OCI-M2 (cell line): ENCODE results near the gene PLD5.
"Not testable (repeated sequence)": the region's sequence is repeated elsewhere in the genome, so short reads cannot be mapped to it uniquely, and the experiment has no call there.

Experiments
- DNase-seq: peaks from one replicate; lab custom pipeline; 2025; ENCODE audit not compliant: unreplicated experiment; lab: John Stamatoyannopoulos, UW

PLD5 gene

DNA sequence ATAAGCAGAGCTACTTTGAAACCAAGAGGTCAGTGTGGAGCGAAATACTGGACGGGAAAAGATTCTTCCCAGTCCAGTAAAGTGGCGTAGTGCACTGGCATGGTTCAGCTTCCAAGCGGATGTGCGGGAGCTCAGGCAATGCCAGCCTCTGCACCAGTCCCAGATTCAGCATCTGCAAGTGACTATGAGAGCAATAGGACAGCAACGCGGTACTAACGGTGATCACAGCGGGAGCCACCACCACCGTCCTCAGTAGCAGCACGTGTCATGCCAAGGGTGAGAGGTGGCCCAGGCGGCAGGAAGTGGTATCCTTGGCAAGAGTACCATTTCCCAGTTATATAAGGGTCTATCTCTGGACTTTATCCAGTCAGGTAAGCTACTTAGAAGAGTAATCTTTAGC lies 17.8 kb downstream of the PLD5 start:
- DNase-seq = no peak

- DNase-seq = no peak
Measured at GRCh38 chr1:242489545-242489944, 35.0 kb downstream of the PLD5 start.

GRCh38 chr1:242477944-242478343 lies 46.6 kb downstream of the PLD5 start:
- DNase-seq = no peak

DNA sequence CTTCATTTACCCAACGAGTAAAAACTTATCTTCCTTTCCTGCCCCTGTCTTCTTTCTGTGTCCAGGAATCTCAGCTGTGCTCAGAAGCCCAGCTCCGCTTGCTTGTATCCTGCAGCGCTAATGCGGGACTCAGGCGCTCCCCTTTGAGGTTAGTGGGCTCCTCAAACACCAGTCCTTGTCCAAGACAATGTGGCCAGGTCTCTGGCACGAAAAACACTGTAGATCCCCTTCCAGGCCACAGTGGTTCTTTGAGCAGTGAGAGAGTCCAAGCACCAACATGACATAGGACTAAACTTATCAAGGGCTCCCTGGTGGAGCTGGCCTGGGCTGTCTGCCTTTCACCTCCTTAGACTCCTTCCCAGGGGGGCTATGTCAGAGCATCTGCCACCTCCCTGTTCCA lies 53.7 kb downstream of the PLD5 start:
- no peak for DNase-seq

GRCh38 chr1:242468784-242469183 lies 55.7 kb downstream of the PLD5 start:
- no peak for DNase-seq

- no peak for DNase-seq
Measured at GRCh38 chr1:242467556-242468145, 56.8 kb downstream of the PLD5 start.

GRCh38 chr1:242462867-242463266 lies 61.6 kb downstream of the PLD5 start:
- no peak for DNase-seq

DNA sequence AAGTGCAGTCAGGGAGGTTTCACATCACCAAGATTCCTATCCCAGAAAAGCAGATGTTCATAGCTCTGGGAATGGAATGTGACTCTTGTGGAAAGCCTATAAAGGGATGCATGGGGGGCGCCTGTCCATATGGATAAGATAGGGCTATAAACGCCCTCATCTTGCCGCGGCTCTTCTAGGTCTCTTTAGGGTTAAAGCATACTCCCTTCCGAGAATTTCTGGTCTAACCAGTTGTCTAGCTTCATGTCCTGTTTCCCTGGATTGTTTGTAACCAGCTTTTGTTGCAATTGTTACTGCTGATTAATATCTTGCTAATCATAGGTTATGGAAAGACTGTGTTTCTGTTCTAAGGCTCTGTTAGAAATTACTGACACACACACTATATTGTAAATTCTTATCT lies 64.8 kb downstream of the PLD5 start:
- not testable (repeated sequence) for DNase-seq

DNA sequence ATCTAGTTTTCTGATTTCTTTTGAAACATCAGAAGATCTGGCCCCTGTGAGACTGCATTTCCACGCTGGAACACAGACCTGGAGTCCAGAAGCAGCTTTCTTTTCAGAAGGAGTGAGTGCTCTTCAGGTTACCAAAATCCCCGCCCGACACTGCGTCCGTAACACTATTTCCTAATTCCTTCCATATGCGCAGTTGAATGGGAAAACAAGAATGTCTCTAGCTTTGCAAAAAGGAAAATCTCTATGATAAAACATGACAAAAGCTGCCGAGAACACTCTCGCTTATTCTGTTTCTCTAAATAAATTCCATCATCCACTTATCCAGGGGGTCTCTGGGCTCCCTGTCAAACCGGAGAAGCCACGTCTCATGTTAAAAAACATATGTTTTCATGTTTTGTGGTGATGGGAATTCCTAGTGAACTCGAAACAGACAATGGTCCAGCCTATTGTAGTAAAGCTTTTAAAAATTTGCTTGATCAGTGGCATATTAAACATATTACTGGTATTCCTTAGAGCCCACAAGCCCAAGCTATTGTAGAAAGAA lies 67.7 kb downstream of the PLD5 start:
- DNase-seq = no peak

DNA sequence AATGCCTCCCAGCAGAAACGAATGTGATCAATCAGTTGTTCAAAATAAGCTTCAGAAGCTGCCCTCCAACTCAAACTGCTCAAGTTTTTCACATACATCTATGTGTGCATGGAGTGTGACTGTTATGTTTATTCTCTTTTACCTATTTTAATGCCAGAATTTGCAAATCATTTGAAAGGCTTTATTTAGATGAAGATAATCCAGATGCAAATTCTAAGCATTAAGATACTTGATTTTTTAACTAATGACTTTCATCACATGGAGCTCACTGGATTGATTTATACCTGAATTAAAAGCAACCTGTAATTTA lies 69.5 kb downstream of the PLD5 start:
- no peak for DNase-seq

DNA sequence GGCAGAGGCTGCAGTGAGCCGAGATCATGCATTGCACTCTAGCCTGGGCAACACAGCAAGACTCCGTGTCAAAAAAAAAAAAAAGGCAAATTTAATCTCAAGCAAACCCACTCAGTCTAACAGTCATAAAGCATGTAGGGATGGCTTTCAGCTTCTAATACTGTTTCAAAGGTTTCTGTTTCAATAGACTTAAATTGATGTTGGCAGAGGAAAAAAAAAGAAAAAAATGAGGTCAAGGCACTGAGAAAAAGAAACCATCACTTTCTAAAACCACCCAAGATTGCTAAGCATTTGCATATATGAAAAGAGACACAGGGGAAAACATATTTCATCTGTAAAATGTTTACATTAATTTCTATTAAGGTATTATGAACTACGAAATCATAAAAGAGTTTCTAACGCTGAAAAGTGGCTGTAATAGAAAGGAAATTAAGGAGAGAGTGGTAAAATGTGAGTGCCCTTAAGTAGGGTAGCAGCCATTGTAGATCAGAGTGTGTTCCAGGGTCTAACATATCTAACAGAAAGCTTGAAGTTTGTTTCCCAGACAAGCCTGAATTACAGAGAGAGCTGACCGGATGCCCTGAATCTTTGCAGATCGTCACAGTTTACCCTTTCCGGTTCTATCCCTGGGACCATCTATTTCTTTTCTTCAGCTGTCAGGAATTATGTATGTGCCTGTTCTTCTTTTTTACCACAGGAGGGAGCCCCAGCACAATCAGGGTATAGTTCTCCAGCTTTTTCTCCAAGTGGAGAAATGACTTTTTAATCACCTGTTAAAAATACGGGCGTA lies 70.0 kb downstream of the PLD5 start:
- DNase-seq = no peak

DNA sequence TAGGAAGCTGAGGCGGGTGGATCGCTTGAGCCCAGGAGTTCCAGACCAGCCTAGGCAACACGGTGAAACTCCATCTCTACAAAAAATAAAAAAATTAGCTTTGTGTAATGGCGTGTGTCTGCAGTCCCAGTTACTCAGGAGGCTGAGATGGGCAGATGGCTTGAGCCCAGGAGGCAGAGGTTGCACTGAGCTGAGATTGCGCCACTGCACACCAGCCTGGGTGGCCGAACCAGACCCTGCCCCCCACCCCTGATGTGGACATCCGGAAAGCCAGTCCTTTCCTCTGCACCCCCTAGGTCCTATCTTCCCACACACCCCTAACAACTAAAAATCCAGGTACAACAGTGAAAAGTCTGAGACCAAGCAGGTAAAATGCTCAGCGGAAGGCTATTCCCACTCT lies 71.9 kb downstream of the PLD5 start:
- no peak for DNase-seq

DNA sequence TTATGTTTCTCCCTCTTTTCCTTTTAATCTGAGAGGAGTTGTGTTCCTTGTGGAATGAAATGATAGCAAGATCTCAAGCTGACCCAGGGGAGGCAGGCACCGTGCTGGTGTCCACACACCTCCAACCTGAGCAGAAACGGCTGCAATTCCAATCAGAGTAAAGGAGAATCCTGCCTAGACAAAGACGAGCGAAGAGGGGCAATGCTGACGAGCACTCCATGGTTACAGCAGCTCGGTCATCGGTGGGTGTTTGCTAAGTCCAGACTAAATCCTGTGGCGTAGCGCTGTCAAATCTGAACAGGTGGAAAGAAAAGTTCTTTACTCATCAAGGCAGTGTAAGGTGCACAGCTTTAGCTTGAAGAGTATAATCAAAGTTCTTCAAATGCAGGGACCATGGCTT lies 74.8 kb downstream of the PLD5 start:
- no peak for DNase-seq

- no peak for DNase-seq
Measured at GRCh38 chr1:242448910-242449645, 75.4 kb downstream of the PLD5 start.

DNA sequence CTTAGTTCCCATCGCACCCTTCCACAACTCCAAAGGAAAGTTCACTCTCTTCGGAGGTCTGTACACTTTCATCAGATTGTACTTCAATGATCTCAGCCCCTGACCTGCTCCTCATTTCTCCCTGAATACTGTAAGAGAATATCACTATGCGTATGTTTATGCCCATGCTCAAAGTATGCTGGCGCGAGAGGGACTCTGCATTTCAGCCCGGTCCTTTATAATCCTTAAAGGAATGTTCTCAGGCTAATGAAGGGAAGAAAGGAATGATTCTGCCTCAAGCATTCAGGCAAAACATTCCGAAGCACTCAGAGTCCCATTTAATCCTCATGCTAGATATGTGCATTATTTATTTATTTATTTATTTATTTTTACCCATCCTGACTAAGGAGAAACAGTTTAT lies 76.8 kb downstream of the PLD5 start:
- no peak for DNase-seq

DNA sequence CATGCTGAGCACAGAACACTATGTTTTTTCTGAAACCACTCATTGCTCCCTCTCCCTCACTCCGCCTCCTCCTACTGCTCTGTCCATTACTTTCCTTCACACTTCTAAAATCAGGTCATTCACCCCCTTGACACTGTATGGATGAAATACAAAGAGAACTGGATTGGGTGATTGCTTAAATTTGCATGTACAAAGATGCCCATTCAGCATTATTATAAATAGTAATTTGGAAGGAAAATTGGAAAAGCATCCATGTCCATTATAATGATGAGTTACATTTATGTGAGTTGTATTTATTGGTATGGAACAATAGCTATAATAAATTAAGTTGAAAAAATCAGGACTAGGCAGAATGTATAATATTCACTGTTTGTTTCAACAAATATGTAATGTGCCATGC lies 83.7 kb downstream of the PLD5 start:
- no peak for DNase-seq

DNA sequence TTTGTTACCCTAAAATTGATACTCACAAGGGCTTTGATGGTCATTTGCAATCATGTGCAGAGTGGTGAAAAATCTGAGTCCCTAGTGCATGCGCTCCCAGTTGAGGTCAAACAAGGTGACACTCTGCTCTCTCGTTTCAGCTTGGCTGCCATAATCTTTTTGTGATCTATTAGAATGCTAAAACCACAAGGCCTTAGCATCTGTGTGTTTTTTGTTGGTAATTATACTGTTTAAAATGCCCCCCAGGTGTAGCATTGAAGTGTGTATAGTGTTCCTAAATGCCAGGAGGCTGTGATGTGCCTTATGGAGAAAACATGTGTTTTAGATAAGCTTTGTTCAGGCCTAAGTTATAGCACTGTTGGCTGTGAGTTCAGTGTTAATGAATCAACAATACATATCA lies 89.3 kb downstream of the PLD5 start:
- no peak for DNase-seq

GRCh38 chr1:242432491-242433095 lies 91.9 kb downstream of the PLD5 start:
- DNase-seq = no peak

DNA sequence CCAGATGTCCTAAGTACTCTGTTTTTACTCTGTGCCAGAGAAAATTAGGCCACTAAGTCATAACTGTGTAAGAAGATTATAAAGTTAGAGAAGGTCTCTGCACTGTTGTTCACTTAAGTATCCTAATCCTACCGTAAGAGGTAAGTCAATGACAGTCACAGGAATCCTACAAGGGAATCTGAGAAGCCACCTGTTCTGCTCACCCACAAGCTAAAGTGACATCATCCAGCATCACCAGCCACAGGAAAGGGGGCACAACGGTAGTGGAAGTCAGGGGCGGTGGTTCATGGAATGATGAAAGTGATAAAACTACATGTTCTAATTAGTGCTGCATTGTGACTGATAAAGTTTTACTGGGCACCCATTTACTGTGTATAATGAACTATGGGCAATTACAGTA lies 92.7 kb downstream of the PLD5 start:
- no peak for DNase-seq

- DNase-seq = no peak
Measured at GRCh38 chr1:242430956-242431355, 93.5 kb downstream of the PLD5 start.

GRCh38 chr1:242428399-242429190 lies 95.9 kb downstream of the PLD5 start:
- no peak for DNase-seq
